GM12801 (cell line): ENCODE results near the gene SPTBN1.

Source experiments
- CTCF ChIP-seq: IDR thresholded peaks from one replicate; pipeline ENCODE4 v1.5.1; 2011; ENCODE audit warnings: control low read depth; ENCODE audit not compliant: insufficient read length; ENCODE audit errors: extremely low read depth

SPTBN1 gene

DNA sequence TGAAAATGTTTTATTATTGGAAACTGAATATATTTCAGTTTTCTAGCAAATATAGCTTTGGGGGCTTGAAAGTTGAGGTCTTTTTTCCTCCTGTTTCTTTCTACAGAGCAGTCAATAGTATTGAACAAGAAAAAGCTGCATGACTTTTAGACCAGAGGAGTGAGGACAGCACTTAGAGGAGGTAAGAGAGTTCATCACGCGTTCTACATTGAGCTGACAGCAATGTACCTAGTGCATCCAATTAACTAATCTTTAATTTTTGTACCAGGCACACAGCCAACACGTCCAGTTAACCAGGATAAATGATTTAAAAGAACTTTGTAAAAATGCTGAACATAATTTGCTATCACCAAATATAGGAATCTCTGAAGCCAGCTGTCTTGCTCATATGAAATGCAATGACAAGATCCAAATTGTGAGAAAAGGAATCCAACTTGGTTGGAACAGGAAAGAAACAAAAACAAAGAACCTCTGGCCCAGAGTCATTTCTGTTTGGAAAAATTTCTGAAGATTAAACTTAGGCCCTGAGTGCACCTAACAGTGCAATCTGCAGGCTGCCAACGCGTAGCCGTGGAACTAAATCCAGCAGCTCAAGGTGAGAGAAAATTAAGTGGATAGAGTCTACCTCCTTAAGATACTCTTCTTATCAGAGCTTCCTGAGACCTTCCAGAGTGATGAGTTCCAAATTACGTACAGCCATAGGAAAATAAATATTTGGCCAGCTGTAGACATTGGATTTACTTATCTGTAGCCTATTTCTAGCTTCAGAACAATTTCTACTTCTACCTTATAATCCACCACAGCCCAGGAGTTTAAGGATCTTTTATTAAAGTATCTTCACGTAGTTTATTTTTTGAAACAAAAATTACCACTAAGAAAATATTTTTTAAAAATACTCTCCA lies 20.6 kb upstream of the SPTBN1 start:
- TF ChIP-seq CTCF: no peak

DNA sequence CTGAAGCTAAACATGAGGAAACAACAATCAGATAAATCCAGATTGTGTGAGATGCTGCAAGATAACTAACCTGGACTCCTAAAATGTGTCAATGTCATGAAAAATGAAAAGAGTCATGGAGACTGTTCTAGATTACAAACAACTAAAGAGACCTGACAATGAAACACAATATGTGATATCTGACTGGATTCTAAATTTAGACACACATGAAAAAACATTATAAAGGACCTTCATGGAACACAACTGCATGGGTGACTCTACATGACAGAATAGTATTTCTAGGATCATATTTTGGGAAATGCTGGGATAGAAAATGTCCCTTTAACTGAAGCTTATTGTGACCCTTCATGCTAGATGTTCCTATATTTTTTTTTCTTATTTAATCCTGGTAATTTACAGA lies 18.5 kb upstream of the SPTBN1 start:
- TF ChIP-seq CTCF: no peak

DNA sequence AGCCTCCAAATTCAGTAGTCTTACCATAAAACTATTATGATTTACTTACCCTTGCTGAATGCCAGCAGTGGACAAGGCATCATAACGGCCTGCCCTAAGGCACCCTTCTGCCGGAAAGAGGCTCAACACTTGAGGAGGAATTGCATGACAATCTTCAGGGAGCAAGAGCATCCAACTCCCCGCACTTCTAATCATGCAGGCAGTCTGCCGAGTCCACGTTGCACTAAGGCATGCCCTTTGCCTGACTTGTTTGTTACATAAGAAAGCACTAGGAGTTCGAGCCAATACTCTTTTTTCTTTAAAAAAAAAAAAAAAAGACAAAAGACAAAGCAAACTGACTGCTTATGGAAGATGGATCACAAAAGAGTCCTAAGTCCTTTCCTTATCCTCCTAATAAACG lies 17.9 kb upstream of the SPTBN1 start:
- no peak for TF ChIP-seq CTCF

GRCh38 chr2:54439582-54439981 lies 16.5 kb upstream of the SPTBN1 start:
- TF ChIP-seq CTCF: no peak

DNA sequence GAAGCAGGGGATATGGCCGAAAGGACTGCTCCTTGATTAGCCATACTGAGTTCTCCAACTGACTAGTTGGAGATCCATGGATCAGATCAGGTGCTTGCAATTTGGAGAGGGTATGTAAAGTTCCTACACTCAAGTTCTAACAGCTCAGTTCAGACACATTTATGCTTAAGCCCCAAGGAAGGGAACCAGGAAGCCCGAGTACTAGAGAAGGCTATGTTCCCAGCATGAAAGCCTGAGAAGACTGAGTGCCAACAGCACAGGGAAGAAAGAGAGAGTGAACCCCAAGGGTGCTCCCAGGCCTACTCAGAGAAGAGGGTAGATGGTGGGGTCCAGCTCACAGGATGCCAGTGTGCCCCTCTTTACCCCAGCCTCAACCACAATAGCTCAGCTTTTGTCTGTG lies 16.1 kb upstream of the SPTBN1 start:
- no peak for TF ChIP-seq CTCF

GRCh38 chr2:54444503-54444902 lies 11.6 kb upstream of the SPTBN1 start:
- TF ChIP-seq CTCF: no peak

DNA sequence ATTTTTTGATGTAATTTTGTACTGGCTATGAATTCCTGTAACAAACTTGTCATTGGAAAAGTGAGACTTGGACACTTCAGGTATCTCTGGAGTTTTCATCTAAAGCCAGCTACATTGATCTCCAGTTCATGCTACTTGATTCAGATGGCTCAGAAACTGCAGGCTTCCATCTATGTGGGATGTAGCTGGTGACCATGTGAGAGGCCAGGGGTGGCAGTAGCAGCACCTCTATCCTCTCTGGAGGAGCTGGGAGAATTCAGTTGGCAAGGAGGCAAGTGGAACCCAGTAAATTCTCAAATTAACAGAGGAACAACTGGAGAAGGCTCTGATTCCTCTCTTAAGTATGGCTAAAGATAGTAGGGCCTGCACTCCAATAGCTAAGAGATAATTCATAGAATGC lies 10.0 kb upstream of the SPTBN1 start:
- TF ChIP-seq CTCF: no peak
